Epithelial cell of proximal tubule (primary cell): ENCODE data around the gene MPP2. TPM values are rescaled to one million over a fixed set of nuclear protein-coding genes. Genes with fewer than 3 reads are reported as not detected.
"Not testable (repeated sequence)": the region's sequence is repeated elsewhere in the genome, so short reads cannot be mapped to it uniquely, and the experiment has no call there.

Source experiments
- DNase-seq: peaks from one replicate; pipeline ENCODE4 v3.0.0-alpha.2; 2011; ENCODE audit warnings: low read depth
- H3K4me3 ChIP-seq: 2 replicates; pipeline ENCODE4 v1.5.1; 2011; ENCODE audit warnings: low read depth, mild to moderate bottlenecking, low read length
- CTCF ChIP-seq: conservative IDR thresholded peaks from 2 replicates; pipeline ENCODE4 v1.5.1; 2012; ENCODE audit warnings: low read depth, mild to moderate bottlenecking, low read length
- total RNA-seq: library from RNA; depleted of rRNA; stranded (reverse); fragments of >200 nt; gene quantifications from 2 replicates; pipeline ENCODE4 v1.2.3, GENCODE V29; 2015

Gene MPP2
- total RNA-seq, 1 donor from 2014 or later = 14.1 TPM

GRCh38 chr17:43873815-43874214 lies 33.5 kb downstream of the MPP2 start:
- no peak for TF ChIP-seq CTCF
- no peak overlapping the region for H3K4me3 ChIP-seq
- no peak for DNase-seq

GRCh38 chr17:43873091-43873490 lies 34.2 kb downstream of the MPP2 start:
- DNase-seq = no peak
- TF ChIP-seq CTCF = no peak
- no peak overlapping the region for H3K4me3 ChIP-seq

DNA sequence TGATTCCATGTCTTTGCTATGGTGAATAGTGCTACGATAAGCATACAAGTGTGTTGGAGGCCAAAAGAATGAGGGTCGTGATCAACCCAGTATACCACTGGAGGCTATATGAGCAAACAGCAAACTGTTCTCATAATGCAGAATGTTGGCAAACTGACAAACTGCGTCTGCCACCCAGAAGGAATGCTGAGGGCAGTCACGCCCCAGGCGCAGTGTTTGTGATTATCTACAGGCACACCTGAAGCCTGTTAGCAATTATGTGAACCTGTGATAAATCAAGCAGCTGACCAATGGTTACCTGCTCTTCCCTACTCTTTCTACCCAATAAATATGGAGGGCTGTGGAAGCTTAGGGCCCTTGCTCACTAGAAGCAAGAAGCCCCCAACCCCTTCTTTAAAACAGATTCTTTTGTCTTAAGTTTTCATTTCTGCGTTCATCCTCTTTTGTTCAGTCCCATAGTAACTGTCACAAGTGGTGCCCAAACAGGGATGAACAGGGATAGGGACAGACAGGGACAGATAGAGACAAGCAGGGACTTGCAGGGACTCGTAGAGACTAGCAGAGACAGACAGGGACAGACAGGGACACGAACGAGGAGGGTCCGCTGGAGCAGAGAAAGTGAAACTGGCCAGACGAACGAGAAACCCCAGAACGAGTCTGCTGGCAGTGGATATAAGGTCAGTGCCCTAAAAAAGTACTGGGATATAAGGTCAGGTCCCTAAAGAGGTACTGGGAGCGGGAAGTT lies 35.2 kb downstream of the MPP2 start:
- H3K4me3 ChIP-seq = no peak overlapping the region
- DNase-seq = no peak
- no peak for TF ChIP-seq CTCF

DNA sequence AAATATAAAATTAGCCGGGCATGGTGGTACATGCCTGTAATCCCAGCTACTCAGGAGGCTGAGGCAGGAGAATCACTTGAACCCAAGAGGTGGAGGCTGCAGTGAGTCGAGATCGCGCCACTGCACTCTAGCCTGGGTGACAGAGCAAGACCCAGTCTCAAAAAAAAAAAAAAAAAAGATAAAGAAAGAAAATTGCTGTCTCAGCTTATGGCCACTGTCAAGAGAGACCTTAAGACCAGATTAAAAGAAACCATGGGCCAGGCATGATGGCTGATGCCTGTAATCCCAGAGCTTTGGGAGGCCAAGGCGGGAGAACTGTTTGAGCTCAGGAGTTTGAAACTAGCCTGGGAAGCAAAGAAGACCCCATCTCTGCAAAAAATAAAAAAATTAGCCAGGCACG lies 38.3 kb downstream of the MPP2 start:
- not testable (repeated sequence) for DNase-seq, H3K4me3 ChIP-seq

DNA sequence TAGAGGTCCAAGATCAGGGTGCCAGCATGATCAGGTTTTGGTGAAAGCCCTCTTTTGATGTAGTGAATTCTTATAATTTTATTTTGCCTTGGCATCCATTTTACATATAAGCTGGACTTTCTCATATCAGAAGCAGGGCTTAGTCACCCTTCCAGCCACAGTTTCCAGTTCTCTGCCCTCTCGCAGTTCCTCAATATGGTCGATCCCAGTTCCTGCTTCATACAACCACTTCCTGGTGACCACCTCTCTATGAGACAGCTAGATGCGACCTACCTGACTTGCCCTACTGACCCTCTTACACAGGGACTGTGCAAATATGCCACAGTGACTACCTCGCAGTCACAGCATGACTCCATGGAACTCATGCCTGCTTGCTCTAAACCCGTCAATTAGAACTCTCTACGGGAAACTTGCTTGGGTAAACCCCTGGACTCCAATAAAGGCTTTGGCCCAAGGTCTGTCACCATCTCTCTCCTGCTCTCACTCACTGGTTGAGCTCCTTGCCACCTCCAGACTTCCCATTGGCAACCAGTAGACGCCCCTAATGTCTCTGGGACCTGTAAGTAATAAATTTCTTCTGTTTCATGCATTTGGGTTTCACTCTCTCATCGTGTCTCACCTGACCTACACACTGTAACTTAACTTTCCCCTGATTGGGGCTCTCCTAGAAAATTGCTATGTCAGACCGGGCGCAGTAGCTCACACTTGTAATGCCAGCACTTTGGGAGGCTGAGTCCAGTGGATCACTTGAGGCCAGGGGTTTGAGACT lies 38.9 kb downstream of the MPP2 start:
- TF ChIP-seq CTCF = no peak
- no peak overlapping the region for H3K4me3 ChIP-seq
- DNase-seq = no peak

DNA sequence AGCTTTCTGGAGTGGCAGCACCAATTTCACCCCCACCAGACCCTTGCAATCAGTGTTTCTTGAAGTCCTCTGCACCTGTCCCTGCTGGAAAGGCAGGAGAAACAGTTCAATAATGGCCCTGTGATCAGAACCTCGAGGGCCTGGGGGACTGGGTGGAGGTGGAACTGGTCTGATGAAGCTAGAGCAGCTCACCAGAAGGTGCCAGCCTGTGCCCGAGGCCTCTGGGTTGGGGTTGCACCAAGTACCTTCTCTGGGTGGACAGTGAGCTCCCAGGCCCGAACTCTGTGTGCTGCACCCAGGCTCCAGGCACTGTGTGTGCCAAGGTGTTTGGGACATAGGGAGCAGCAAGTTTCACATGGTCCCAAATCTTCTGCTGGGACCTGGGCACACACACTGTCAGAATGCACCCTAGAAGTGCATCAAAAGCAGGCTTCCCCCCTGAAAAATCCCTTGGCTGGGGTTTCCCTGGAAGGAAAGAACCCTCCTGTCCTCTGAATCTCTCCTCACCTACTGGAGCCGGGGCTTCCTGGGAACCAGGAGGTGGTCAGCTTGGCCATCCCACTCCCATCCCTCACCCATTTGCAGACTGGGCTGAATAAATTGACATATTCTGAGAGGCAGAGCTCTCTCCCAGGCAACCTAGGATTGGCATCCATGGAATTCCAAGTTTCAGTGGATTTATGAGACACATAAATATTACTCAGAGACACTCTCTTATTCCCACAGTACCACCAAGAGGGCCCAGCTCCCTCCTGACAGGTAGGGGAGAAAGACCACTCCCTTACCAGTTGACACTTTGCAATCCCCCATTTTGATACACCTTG lies 43.0 kb downstream of the MPP2 start:
- no peak for TF ChIP-seq CTCF
- H3K4me3 ChIP-seq = no peak overlapping the region
- no peak for DNase-seq

DNA sequence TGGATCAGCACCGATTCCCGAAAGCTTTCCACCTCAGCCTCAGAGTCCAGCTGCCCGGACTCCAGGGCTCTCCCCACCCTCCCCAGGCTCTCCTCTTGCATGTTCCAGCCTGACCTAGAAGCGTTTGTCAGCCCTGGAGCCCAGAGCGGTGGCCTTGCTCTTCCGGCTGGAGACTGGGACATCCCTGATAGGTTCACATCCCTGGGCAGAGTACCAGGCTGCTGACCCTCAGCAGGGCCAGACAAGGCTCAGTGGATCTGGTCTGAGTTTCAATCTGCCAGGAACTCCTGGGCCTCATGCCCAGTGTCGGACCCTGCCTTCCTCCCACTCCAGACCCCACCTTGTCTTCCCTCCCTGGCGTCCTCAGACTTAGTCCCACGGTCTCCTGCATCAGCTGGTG lies 45.4 kb downstream of the MPP2 start:
- DNase-seq = no peak
- TF ChIP-seq CTCF = no peak
- H3K4me3 ChIP-seq = no peak overlapping the region
